ENCODE results near the gene FRG2. TPM values are rescaled to one million over a fixed set of nuclear protein-coding genes. Genes with fewer than 3 reads are reported as not detected.
"Not testable (repeated sequence)": the region's sequence is repeated elsewhere in the genome, so short reads cannot be mapped to it uniquely, and the experiment has no call there.

Gene FRG2
- total RNA-seq, 1 experiment from 2014 or later, result not detected

- intact Hi-C loops (cut with micrococcal nuclease; ENCODE audit: unreplicated experiment), result no loop called here
- DNase-seq, result no peak
- BruUV-seq (replicated peaks), result no TSS peak
- peaks cover 8% of the 10 kb centered on the region for H3K9me3 Mint-ChIP-seq (ENCODE audit: low read depth, unreplicated experiment)
- no peaks in the 10 kb centered on the region for H3K36me3 Mint-ChIP-seq (ENCODE audit: insufficient read depth, unreplicated experiment)
- H3K4me3 Mint-ChIP-seq (ENCODE audit: low read depth, unreplicated experiment), result no peak overlapping the region
- TF ChIP-seq CTCF (IDR thresholded peaks at IDR 0.05; ENCODE audit: unreplicated experiment), result no peak
- CTCF ChIA-PET, result no interaction called here
- H3K4me1 Mint-ChIP-seq (ENCODE audit: low read depth, unreplicated experiment), result no peaks in the 10 kb centered on the region
- H3K27ac Mint-ChIP-seq (ENCODE audit: unreplicated experiment), result no peak overlapping the region
- no peaks in the 10 kb centered on the region for H3K27me3 Mint-ChIP-seq (ENCODE audit: unreplicated experiment)
Observed at GRCh38 chr4:190015538-190016368, 11.3 kb downstream of the FRG2 start.

- peaks cover 8% of the 10 kb centered on the region for H3K9me3 Mint-ChIP-seq (ENCODE audit: low read depth, unreplicated experiment)
- no peaks in the 10 kb centered on the region for H3K36me3 Mint-ChIP-seq (ENCODE audit: insufficient read depth, unreplicated experiment)
- H3K27ac Mint-ChIP-seq (ENCODE audit: unreplicated experiment), result no peak overlapping the region
- no peak for DNase-seq
- H3K27me3 Mint-ChIP-seq (ENCODE audit: unreplicated experiment), result no peaks in the 10 kb centered on the region
- intact Hi-C loops (cut with micrococcal nuclease; ENCODE audit: unreplicated experiment), result no loop called here
- CTCF ChIA-PET, result no interaction called here
- BruUV-seq (replicated peaks), result no TSS peak
- H3K4me1 Mint-ChIP-seq (ENCODE audit: low read depth, unreplicated experiment), result no peaks in the 10 kb centered on the region
- TF ChIP-seq CTCF (IDR thresholded peaks at IDR 0.05; ENCODE audit: unreplicated experiment), result no peak
- H3K4me3 Mint-ChIP-seq (ENCODE audit: low read depth, unreplicated experiment), result no peak overlapping the region
Observed at GRCh38 chr4:190014771-190015537, 12.1 kb downstream of the FRG2 start.

DNA sequence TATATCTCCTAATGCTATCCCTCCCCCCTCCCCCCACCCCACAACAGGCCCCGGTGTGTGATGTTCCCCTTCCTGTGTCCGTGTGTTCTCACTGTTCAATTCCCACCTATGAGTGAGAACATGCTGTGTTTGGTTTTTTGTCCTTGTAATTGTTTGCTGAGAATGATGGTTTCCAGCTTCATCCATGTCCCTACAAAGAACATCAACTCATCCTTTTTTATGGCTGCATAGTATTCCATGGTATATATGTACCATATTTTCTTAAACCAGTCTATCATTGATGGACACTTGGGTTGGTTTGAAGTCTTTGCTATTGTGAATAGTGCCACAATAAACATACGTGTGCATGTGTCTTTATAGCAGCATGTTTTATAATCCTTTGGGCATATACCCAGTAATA, 37.1 kb downstream of the FRG2 start:
- H3K4me1 Mint-ChIP-seq (ENCODE audit: low read depth, unreplicated experiment); intact Hi-C loops (cut with micrococcal nuclease; ENCODE audit: unreplicated experiment); H3K36me3 Mint-ChIP-seq (ENCODE audit: insufficient read depth, unreplicated experiment); H3K4me3 Mint-ChIP-seq (ENCODE audit: low read depth, unreplicated experiment); H3K9me3 Mint-ChIP-seq (ENCODE audit: low read depth, unreplicated experiment); BruUV-seq (replicated peaks); H3K27ac Mint-ChIP-seq (ENCODE audit: unreplicated experiment); DNase-seq; CTCF ChIA-PET; H3K27me3 Mint-ChIP-seq (ENCODE audit: unreplicated experiment): not testable (repeated sequence)

GRCh38 chr4:189988877-189989431, 38.1 kb downstream of the FRG2 start:
- no peak for DNase-seq
- H3K36me3 Mint-ChIP-seq (ENCODE audit: insufficient read depth, unreplicated experiment), result no peaks in the 10 kb centered on the region
- no TSS peak for BruUV-seq (replicated peaks)
- no peaks in the 10 kb centered on the region for H3K4me1 Mint-ChIP-seq (ENCODE audit: low read depth, unreplicated experiment)
- no peak for TF ChIP-seq CTCF (IDR thresholded peaks at IDR 0.05; ENCODE audit: unreplicated experiment)
- CTCF ChIA-PET, result no interaction called here
- H3K27me3 Mint-ChIP-seq (ENCODE audit: unreplicated experiment), result no peaks in the 10 kb centered on the region
- intact Hi-C loops (cut with micrococcal nuclease; ENCODE audit: unreplicated experiment), result no loop called here
- H3K27ac Mint-ChIP-seq (ENCODE audit: unreplicated experiment), result no peak overlapping the region
- H3K4me3 Mint-ChIP-seq (ENCODE audit: low read depth, unreplicated experiment), result no peak overlapping the region
- no peaks in the 10 kb centered on the region for H3K9me3 Mint-ChIP-seq (ENCODE audit: low read depth, unreplicated experiment)

- H3K4me1 Mint-ChIP-seq (ENCODE audit: low read depth, unreplicated experiment); H3K36me3 Mint-ChIP-seq (ENCODE audit: insufficient read depth, unreplicated experiment); H3K27ac Mint-ChIP-seq (ENCODE audit: unreplicated experiment); intact Hi-C loops (cut with micrococcal nuclease; ENCODE audit: unreplicated experiment); H3K4me3 Mint-ChIP-seq (ENCODE audit: low read depth, unreplicated experiment); DNase-seq; CTCF ChIA-PET; H3K9me3 Mint-ChIP-seq (ENCODE audit: low read depth, unreplicated experiment); H3K27me3 Mint-ChIP-seq (ENCODE audit: unreplicated experiment); BruUV-seq (replicated peaks): not testable (repeated sequence)
Observed at GRCh38 chr4:189985651-189986243, 41.3 kb downstream of the FRG2 start.

- H3K36me3 Mint-ChIP-seq (ENCODE audit: insufficient read depth, unreplicated experiment); CTCF ChIA-PET; DNase-seq; H3K4me1 Mint-ChIP-seq (ENCODE audit: low read depth, unreplicated experiment); H3K27ac Mint-ChIP-seq (ENCODE audit: unreplicated experiment); H3K4me3 Mint-ChIP-seq (ENCODE audit: low read depth, unreplicated experiment); H3K27me3 Mint-ChIP-seq (ENCODE audit: unreplicated experiment); H3K9me3 Mint-ChIP-seq (ENCODE audit: low read depth, unreplicated experiment); intact Hi-C loops (cut with micrococcal nuclease; ENCODE audit: unreplicated experiment); BruUV-seq (replicated peaks): not testable (repeated sequence)
Observed at GRCh38 chr4:189984661-189985060, 42.4 kb downstream of the FRG2 start.

DNA sequence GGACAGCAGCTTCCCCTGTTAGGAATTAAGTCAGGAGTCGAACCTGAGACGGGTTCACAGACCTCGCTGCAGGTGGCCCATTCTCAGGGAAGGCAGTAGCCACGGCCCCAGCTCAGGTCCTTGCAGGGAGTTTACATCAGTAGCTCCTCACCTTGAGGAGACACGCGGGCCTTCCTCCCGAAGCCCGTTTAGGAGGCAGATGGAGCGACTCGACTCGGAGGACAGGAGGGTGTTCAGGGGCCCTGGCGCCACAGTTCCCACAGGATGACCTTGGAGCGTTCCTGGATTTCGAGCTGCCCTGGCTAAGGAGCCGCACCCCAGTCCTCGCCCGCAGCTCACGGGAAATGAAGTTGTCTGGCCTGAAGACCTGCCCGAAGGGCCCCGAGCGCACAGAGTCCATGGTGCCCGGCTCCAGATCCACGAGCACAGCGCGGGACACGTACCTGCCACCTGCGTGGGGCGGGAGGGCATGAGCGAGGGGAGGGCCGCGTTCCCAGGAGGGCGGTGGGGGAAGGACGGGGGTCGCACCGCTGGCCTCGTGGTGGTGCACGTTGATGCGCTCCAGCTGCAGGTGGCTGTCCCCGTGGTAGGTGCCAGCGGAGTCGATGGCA, 43.0 kb downstream of the FRG2 start:
- H3K4me1 Mint-ChIP-seq (ENCODE audit: low read depth, unreplicated experiment); BruUV-seq (replicated peaks); H3K27ac Mint-ChIP-seq (ENCODE audit: unreplicated experiment); H3K4me3 Mint-ChIP-seq (ENCODE audit: low read depth, unreplicated experiment); H3K36me3 Mint-ChIP-seq (ENCODE audit: insufficient read depth, unreplicated experiment); H3K9me3 Mint-ChIP-seq (ENCODE audit: low read depth, unreplicated experiment); DNase-seq; H3K27me3 Mint-ChIP-seq (ENCODE audit: unreplicated experiment); CTCF ChIA-PET; intact Hi-C loops (cut with micrococcal nuclease; ENCODE audit: unreplicated experiment): not testable (repeated sequence)

Measured in Calu3 (cell line).